ENCODE measurements around the gene RBM34.

The RBM34 gene

GRCh38 chr1:235152235-235152634 lies 8.8 kb downstream of the RBM34 start:
- TF ChIP-seq CTCF (IDR thresholded peaks at IDR 0.05; ENCODE audit: low read depth, low read length, missing control alignments), result no peak
- no peak overlapping the region for H3K4me3 ChIP-seq (ENCODE audit: low read depth, low read length)
- no peak for DNase-seq (ENCODE audit: low read depth)

GRCh38 chr1:235151033-235151432 lies 10.0 kb downstream of the RBM34 start:
- H3K4me3 ChIP-seq (ENCODE audit: low read depth, low read length), result no peak overlapping the region
- TF ChIP-seq CTCF (IDR thresholded peaks at IDR 0.05; ENCODE audit: low read depth, low read length, missing control alignments), result no peak
- DNase-seq (ENCODE audit: low read depth), result no peak

GRCh38 chr1:235149824-235150223 lies 11.2 kb downstream of the RBM34 start:
- DNase-seq (ENCODE audit: low read depth), result no peak
- no peak overlapping the region for H3K4me3 ChIP-seq (ENCODE audit: low read depth, low read length)
- no peak for TF ChIP-seq CTCF (IDR thresholded peaks at IDR 0.05; ENCODE audit: low read depth, low read length, missing control alignments)

GRCh38 chr1:235147269-235147668 lies 13.8 kb downstream of the RBM34 start:
- no peak for TF ChIP-seq CTCF (IDR thresholded peaks at IDR 0.05; ENCODE audit: low read depth, low read length, missing control alignments)
- DNase-seq (ENCODE audit: low read depth), result no peak
- no peak overlapping the region for H3K4me3 ChIP-seq (ENCODE audit: low read depth, low read length)

DNA sequence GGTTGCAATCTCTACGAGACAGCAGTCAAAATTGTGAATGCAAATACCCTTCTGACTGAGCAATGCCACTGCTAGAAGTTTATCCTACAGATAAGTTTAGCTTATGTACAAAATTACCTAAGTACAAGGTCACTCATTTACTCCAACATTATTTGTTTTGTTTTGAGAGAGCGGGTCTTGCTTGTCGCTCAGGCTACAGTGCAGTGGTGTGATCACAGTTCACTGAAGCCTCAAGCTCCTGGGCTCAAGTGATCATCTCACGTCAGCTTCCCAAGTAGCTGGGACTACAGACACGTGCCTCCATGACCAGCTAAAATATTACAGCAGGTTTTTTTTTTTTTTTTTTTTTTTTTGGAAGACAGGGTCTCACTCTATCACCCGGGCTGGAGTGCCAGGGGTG lies 15.4 kb downstream of the RBM34 start:
- no peak overlapping the region for H3K4me3 ChIP-seq (ENCODE audit: low read depth, low read length)
- TF ChIP-seq CTCF (IDR thresholded peaks at IDR 0.05; ENCODE audit: low read depth, low read length, missing control alignments), result no peak
- DNase-seq (ENCODE audit: low read depth), result no peak

- DNase-seq (ENCODE audit: low read depth), result no peak
- TF ChIP-seq CTCF (IDR thresholded peaks at IDR 0.05; ENCODE audit: low read depth, low read length, missing control alignments), result no peak
- H3K4me3 ChIP-seq (ENCODE audit: low read depth, low read length), result no peak overlapping the region
Observed at GRCh38 chr1:235142991-235143390, 18.1 kb downstream of the RBM34 start.

GRCh38 chr1:235139315-235139714 lies 21.7 kb downstream of the RBM34 start:
- DNase-seq (ENCODE audit: low read depth), result no peak
- TF ChIP-seq CTCF (IDR thresholded peaks at IDR 0.05; ENCODE audit: low read depth, low read length, missing control alignments), result no peak
- no peak overlapping the region for H3K4me3 ChIP-seq (ENCODE audit: low read depth, low read length)
